Measurements from ENCODE around the gene CKS2. TPM values are rescaled to one million over a fixed set of nuclear protein-coding genes. Genes with fewer than 3 reads are reported as not detected.
"Not testable (repeated sequence)": the region's sequence is repeated elsewhere in the genome, so short reads cannot be mapped to it uniquely, and the experiment has no call there.

The CKS2 gene
- total and polyA plus RNA-seq, 2 of the 4 experiments (the other 2 are of a cell fraction), result 192 to 261 TPM

GRCh38 chr9:89282248-89282968, 28.6 kb upstream of the CKS2 start:
- H3K4ac ChIP-seq (ENCODE audit: low read depth, low read length); H3K27me3 ChIP-seq (ENCODE audit: control insufficient read depth, insufficient read depth, low read length); H3K18ac ChIP-seq (ENCODE audit: low read depth, low read length); H3K79me1 ChIP-seq (ENCODE audit: low read depth in 1 of 2, low read length in 2 of 2); H2BK120ac ChIP-seq (ENCODE audit: low read depth, low read length); H3K4me2 ChIP-seq (ENCODE audit: low read depth, low read length); DNase-seq; H4K20me1 ChIP-seq (ENCODE audit: insufficient read depth, low read length); H4K8ac ChIP-seq (ENCODE audit: low read depth in 2 of 2, low read length in 2 of 2); dilution Hi-C loops (cut with HindIII; ENCODE audit: low sequenced_read_pairs, unreplicated experiment); H3K4me3 ChIP-seq (ENCODE audit: insufficient read depth, low read depth, low read length); H3K9ac ChIP-seq (ENCODE audit: low read depth, low read length); H2BK15ac ChIP-seq (ENCODE audit: low read depth, low read length); in situ Hi-C loops (cut with MboI; ENCODE audit: low sequenced_read_pairs); H3K9me3 ChIP-seq (ENCODE audit: control insufficient read depth, insufficient read depth, low read length); H3K23ac ChIP-seq (ENCODE audit: low read depth, low read length); H3K9me1 ChIP-seq (ENCODE audit: insufficient read depth, low read length); H2AK5ac ChIP-seq (ENCODE audit: low read depth, low read length); H3K36me3 ChIP-seq (ENCODE audit: control insufficient read depth, insufficient read depth, low read length); POLR2A ChIA-PET (ENCODE audit: unreplicated experiment); H3K27ac ChIP-seq (ENCODE audit: insufficient read depth, low read length); H3K14ac ChIP-seq (replicated peaks; ENCODE audit: low read depth, low read length); H2BK20ac ChIP-seq (ENCODE audit: low read depth, low read length); H4K91ac ChIP-seq (ENCODE audit: insufficient read depth, low read depth, low read length); intact Hi-C loops (cut with micrococcal nuclease); H3K56ac ChIP-seq (ENCODE audit: extremely low read depth, insufficient read depth, low read length); H3K4me1 ChIP-seq (ENCODE audit: control insufficient read depth, insufficient read depth, low read length); H2AK9ac ChIP-seq (replicated peaks; ENCODE audit: low read depth, low read length, poor library complexity); BruUV-seq (replicated peaks); H4K5ac ChIP-seq (ENCODE audit: low read depth, low read length); H2BK5ac ChIP-seq (ENCODE audit: low read depth, low read length, poor library complexity, severe bottlenecking): not testable (repeated sequence)
- CTCF ChIA-PET, result interaction anchor here (0.6 kb wide), 2 partner anchors 39 to 766 kb away, joined by 3 to 4 read pairs; no protein-coding TSS in a partner anchor
- peak; percentile 47 for ATAC-seq (ENCODE audit: low read depth)
- peak overlapping the region; percentile 41 for H2AFZ ChIP-seq (replicated peaks; ENCODE audit: low read length, poor library complexity)
- 37% methylated on average over 5 of the region's 42 CpGs; no CpG with 5 or more reads in 1 of the 2 experiments for WGBS, 2 experiments (ENCODE audit: extremely low coverage in 2 of 2, insufficient read length in 1 of 2)

All from IMR-90 (cell line).